ENCODE measurements around the gene ITGA2.
A peak's percentile ranks its signal among the peaks of the same experiment; 100 is the strongest.
"Not testable (repeated sequence)": the region's sequence is repeated elsewhere in the genome, so short reads cannot be mapped to it uniquely, and the experiment has no call there.

The ITGA2 gene

GRCh38 chr5:52989025-52989780 lies at the start of gene ITGA2:
Gene ITGA2 (plus strand): TSS chr5:52989352. CDS start chr5:52989469, 117 bp downstream.
- peak; percentile 2 to 12 for DNase-seq

GRCh38 chr5:52943285-52943684 lies 45.9 kb upstream of the ITGA2 start:
- no peak for DNase-seq

GRCh38 chr5:52943808-52944207 lies 45.3 kb upstream of the ITGA2 start:
- DNase-seq: no peak

- DNase-seq: no peak
Observed at GRCh38 chr5:52945040-52945439, 44.1 kb upstream of the ITGA2 start.

GRCh38 chr5:52947208-52947607 lies 41.9 kb upstream of the ITGA2 start:
- no peak for DNase-seq

GRCh38 chr5:52947851-52948250 lies 41.3 kb upstream of the ITGA2 start:
- no peak for DNase-seq

- DNase-seq: peak; percentile 40 to 58
Observed at GRCh38 chr5:52948418-52949076, 40.6 kb upstream of the ITGA2 start.

- no peak for DNase-seq
Observed at GRCh38 chr5:52950686-52951085, 38.5 kb upstream of the ITGA2 start.

GRCh38 chr5:52952483-52952882 lies 36.7 kb upstream of the ITGA2 start:
- DNase-seq: no peak

- DNase-seq: no peak
Observed at GRCh38 chr5:52956014-52956413, 33.1 kb upstream of the ITGA2 start.

- no peak for DNase-seq
Observed at GRCh38 chr5:52956915-52957747, 32.0 kb upstream of the ITGA2 start.

GRCh38 chr5:52961274-52961681 lies 27.9 kb upstream of the ITGA2 start:
- DNase-seq: no peak

- no peak for DNase-seq
Observed at GRCh38 chr5:52963636-52964035, 25.5 kb upstream of the ITGA2 start.

GRCh38 chr5:52964138-52964537 lies 25.0 kb upstream of the ITGA2 start:
- no peak for DNase-seq

- not testable (repeated sequence) for DNase-seq
Observed at GRCh38 chr5:52976157-52976556, 13.0 kb upstream of the ITGA2 start.

GRCh38 chr5:52977264-52977897 lies 11.8 kb upstream of the ITGA2 start:
- no peak for DNase-seq

GRCh38 chr5:52981507-52981906 lies 7.6 kb upstream of the ITGA2 start:
- no peak for DNase-seq

- DNase-seq: no peak
Observed at GRCh38 chr5:52983731-52984636, 5.2 kb upstream of the ITGA2 start.

GRCh38 chr5:52985306-52985705 lies 3.8 kb upstream of the ITGA2 start:
- DNase-seq: no peak

- peak; percentile 8 to 20 for DNase-seq
Observed at GRCh38 chr5:52987711-52988331, 1.3 kb upstream of the ITGA2 start.

GRCh38 chr5:52988335-52989024 lies 672 bp upstream of the ITGA2 start:
- DNase-seq: peak in 1 of 2 donors; percentile 20
